HG03025 (cell line): Measurements from ENCODE around the gene VWA3B.
"Not testable (repeated sequence)": the region's sequence is repeated elsewhere in the genome, so short reads cannot be mapped to it uniquely, and the experiment has no call there.

Experiments used
- ATAC-seq: cut with Tn5 transposase; IDR thresholded peaks from one replicate; pipeline ENCODE4 v1.9.1; 2021; ENCODE audit warnings: mild to moderate bottlenecking, moderate library complexity; ENCODE audit not compliant: unreplicated experiment, low FRiP score

VWA3B gene

GRCh38 chr2:98293931-98294687 lies 207.1 kb downstream of the VWA3B start:
- ATAC-seq, result no peak

GRCh38 chr2:98294711-98295110 lies 207.7 kb downstream of the VWA3B start:
- no peak for ATAC-seq

GRCh38 chr2:98295275-98295674 lies 208.3 kb downstream of the VWA3B start:
- ATAC-seq, result no peak

- ATAC-seq, result no peak
These were observed 208.9 kb downstream of the VWA3B start for GRCh38 chr2:98295721-98296414.

GRCh38 chr2:98296440-98296839 lies 209.5 kb downstream of the VWA3B start:
- no peak for ATAC-seq

- no peak for ATAC-seq
These were observed 211.1 kb downstream of the VWA3B start for GRCh38 chr2:98297817-98298682.

- ATAC-seq, result no peak
These were observed 211.8 kb downstream of the VWA3B start for GRCh38 chr2:98298683-98299164.

- ATAC-seq, result no peak
These were observed 212.4 kb downstream of the VWA3B start for GRCh38 chr2:98299211-98299905.

GRCh38 chr2:98300141-98300874 lies 213.3 kb downstream of the VWA3B start:
- ATAC-seq, result no peak

- ATAC-seq, result no peak
These were observed 214.5 kb downstream of the VWA3B start for GRCh38 chr2:98301469-98301868.

GRCh38 chr2:98307131-98307696 lies 220.2 kb downstream of the VWA3B start:
- not testable (repeated sequence) for ATAC-seq

- no peak for ATAC-seq
These were observed 221.1 kb downstream of the VWA3B start for GRCh38 chr2:98308068-98308467.

GRCh38 chr2:98308532-98308931 lies 221.6 kb downstream of the VWA3B start:
- ATAC-seq, result no peak

GRCh38 chr2:98309580-98309979 lies 222.6 kb downstream of the VWA3B start:
- no peak for ATAC-seq

- ATAC-seq, result no peak
These were observed 223.0 kb downstream of the VWA3B start for GRCh38 chr2:98310010-98310409.

GRCh38 chr2:98311090-98311489 lies 224.1 kb downstream of the VWA3B start:
- ATAC-seq, result no peak

GRCh38 chr2:98311771-98312545 lies 225.0 kb downstream of the VWA3B start:
- no peak for ATAC-seq

GRCh38 chr2:98313492-98314250 lies 226.7 kb downstream of the VWA3B start:
- ATAC-seq, result no peak
